HEK293T (cell line): ENCODE data around the gene TAF15.

Source experiments
- BHLHE40 ChIP-seq: fragments of 450-650 bp; IDR thresholded peaks from 2 replicates; pipeline ENCODE4 v1.6.1; 2016; ENCODE audit warnings: mild to moderate bottlenecking, moderate library complexity, borderline replicate concordance
- FOXM1 ChIP-seq: fragments of 450-650 bp; IDR thresholded peaks from 2 replicates; pipeline ENCODE4 v1.6.1; 2017; ENCODE audit warnings: mild to moderate bottlenecking, borderline replicate concordance
- SP1 ChIP-seq: fragments of 450-650 bp; IDR thresholded peaks from 2 replicates; pipeline ENCODE4 v1.6.1; 2017
- SUZ12 ChIP-seq: fragments of 450-650 bp; IDR thresholded peaks from 2 replicates; pipeline ENCODE4 v1.6.1; 2016; ENCODE audit warnings: mild to moderate bottlenecking

GRCh38 chr17:35892091-35893035, 83.1 kb downstream of the TAF15 start:
- no peak for TF ChIP-seq FOXM1
- no peak for TF ChIP-seq SUZ12
- TF ChIP-seq BHLHE40, result no peak
- TF ChIP-seq SP1, result no peak
